ENCODE measurements around the gene BRIP1.

BRIP1 gene

DNA sequence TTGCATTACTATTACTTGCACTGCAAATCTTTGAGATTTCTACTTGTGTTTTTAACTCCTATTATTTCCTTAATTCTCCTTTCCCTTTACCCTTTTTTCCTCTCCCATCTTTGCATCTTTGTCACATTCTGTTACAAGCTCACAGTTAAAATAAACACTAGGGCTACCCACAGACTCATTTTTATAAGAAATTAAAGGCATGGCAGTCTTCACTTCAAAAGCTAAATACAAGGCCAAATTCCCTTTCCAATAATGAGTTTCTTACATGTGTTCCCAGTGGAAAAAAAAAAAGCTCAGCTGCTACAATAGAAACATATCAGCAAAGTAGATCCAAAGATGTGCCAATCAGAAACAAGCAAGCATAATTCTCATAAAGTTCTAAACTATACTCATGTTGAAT is 3.7 kb upstream of the BRIP1 start:
- no peak for TF ChIP-seq BACH2 (CRISPR knock-in tag; IDR thresholded peaks at IDR 0.05; ENCODE audit: borderline replicate concordance)
- no peak for TF ChIP-seq OSR1 (CRISPR knock-in tag; IDR thresholded peaks at IDR 0.05)
- no peak for TF ChIP-seq PPARA (CRISPR knock-in tag; IDR thresholded peaks at IDR 0.05; ENCODE audit: borderline replicate concordance)
- TF ChIP-seq, protein P1, sequence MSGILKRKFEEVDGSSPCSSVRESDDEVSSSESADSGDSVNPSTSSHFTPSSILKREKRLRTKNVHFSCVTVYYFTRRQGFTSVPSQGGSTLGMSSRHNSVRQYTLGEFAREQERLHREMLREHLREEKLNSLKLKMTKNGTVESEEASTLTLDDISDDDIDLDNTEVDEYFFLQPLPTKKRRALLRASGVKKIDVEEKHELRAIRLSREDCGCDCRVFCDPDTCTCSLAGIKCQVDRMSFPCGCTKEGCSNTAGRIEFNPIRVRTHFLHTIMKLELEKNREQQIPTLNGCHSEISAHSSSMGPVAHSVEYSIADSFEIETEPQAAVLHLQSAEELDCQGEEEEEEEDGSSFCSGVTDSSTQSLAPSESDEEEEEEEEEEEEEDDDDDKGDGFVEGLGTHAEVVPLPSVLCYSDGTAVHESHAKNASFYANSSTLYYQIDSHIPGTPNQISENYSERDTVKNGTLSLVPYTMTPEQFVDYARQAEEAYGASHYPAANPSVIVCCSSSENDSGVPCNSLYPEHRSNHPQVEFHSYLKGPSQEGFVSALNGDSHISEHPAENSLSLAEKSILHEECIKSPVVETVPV (CRISPR knock-in tag; IDR thresholded peaks at IDR 0.05): no peak
- no peak for TF ChIP-seq SNAI2 (CRISPR knock-in tag; IDR thresholded peaks at IDR 0.05)
- TF ChIP-seq TCF4 (CRISPR knock-in tag; IDR thresholded peaks at IDR 0.05; ENCODE audit: borderline replicate concordance): no peak
- no peak for TF ChIP-seq GLIS3 (CRISPR knock-in tag; IDR thresholded peaks at IDR 0.05)
- TF ChIP-seq ZNF8 (CRISPR knock-in tag; IDR thresholded peaks at IDR 0.05): no peak
- no peak for TF ChIP-seq ZFP30 (CRISPR knock-in tag; IDR thresholded peaks at IDR 0.05)
- TF ChIP-seq TOX (CRISPR knock-in tag; IDR thresholded peaks at IDR 0.05; ENCODE audit: borderline replicate concordance): no peak
- TF ChIP-seq ESRRG (CRISPR knock-in tag; IDR thresholded peaks at IDR 0.05): no peak
- TF ChIP-seq ZNF565 (CRISPR knock-in tag; conservative IDR thresholded peaks at IDR 0.05; ENCODE audit: low read depth): no peak
- no peak for TF ChIP-seq ZFP3 (CRISPR knock-in tag; IDR thresholded peaks at IDR 0.05)
- TF ChIP-seq RARB (CRISPR knock-in tag; IDR thresholded peaks at IDR 0.05): no peak
- TF ChIP-seq, protein P2, sequence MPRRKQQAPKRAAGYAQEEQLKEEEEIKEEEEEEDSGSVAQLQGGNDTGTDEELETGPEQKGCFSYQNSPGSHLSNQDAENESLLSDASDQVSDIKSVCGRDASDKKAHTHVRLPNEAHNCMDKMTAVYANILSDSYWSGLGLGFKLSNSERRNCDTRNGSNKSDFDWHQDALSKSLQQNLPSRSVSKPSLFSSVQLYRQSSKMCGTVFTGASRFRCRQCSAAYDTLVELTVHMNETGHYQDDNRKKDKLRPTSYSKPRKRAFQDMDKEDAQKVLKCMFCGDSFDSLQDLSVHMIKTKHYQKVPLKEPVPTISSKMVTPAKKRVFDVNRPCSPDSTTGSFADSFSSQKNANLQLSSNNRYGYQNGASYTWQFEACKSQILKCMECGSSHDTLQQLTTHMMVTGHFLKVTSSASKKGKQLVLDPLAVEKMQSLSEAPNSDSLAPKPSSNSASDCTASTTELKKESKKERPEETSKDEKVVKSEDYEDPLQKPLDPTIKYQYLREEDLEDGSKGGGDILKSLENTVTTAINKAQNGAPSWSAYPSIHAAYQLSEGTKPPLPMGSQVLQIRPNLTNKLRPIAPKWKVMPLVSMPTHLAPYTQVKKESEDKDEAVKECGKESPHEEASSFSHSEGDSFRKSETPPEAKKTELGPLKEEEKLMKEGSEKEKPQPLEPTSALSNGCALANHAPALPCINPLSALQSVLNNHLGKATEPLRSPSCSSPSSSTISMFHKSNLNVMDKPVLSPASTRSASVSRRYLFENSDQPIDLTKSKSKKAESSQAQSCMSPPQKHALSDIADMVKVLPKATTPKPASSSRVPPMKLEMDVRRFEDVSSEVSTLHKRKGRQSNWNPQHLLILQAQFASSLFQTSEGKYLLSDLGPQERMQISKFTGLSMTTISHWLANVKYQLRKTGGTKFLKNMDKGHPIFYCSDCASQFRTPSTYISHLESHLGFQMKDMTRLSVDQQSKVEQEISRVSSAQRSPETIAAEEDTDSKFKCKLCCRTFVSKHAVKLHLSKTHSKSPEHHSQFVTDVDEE (CRISPR knock-in tag; IDR thresholded peaks at IDR 0.05): no peak
- no peak for TF ChIP-seq CSDC2 (CRISPR knock-in tag; IDR thresholded peaks at IDR 0.05)
- TF ChIP-seq PATZ1 (CRISPR knock-in tag; IDR thresholded peaks at IDR 0.05; ENCODE audit: borderline replicate concordance): no peak
- no peak for TF ChIP-seq ISL1 (CRISPR knock-in tag; IDR thresholded peaks at IDR 0.05)
- TF ChIP-seq ZNF70 (CRISPR knock-in tag; IDR thresholded peaks at IDR 0.05): no peak
- TF ChIP-seq ARNTL (CRISPR knock-in tag; IDR thresholded peaks at IDR 0.05; ENCODE audit: borderline replicate concordance, low read depth): no peak
- no peak for ATAC-seq

GRCh38 chr17:61863801-61864126 is 436 bp upstream of the BRIP1 start:
- peak; percentile 39 for ATAC-seq

More at GRCh38 chr17:61863801-61864126, 436 bp upstream of the BRIP1 start:
- TF ChIP-seq ZNF565 (CRISPR knock-in tag; conservative IDR thresholded peaks at IDR 0.05; ENCODE audit: low read depth) (no peak), BACH2 (CRISPR knock-in tag; IDR thresholded peaks at IDR 0.05; ENCODE audit: borderline replicate concordance) (no peak), ESRRG (CRISPR knock-in tag; IDR thresholded peaks at IDR 0.05) (no peak), ZNF70 (CRISPR knock-in tag; IDR thresholded peaks at IDR 0.05) (no peak), GLIS3 (CRISPR knock-in tag; IDR thresholded peaks at IDR 0.05) (no peak), ZFP3 (CRISPR knock-in tag; IDR thresholded peaks at IDR 0.05) (no peak), OSR1 (CRISPR knock-in tag; IDR thresholded peaks at IDR 0.05) (no peak), PPARA (CRISPR knock-in tag; IDR thresholded peaks at IDR 0.05; ENCODE audit: borderline replicate concordance) (no peak), RARB (CRISPR knock-in tag; IDR thresholded peaks at IDR 0.05) (no peak), ISL1 (CRISPR knock-in tag; IDR thresholded peaks at IDR 0.05) (no peak; the same call in 1 of the 2 replicates), TOX (CRISPR knock-in tag; IDR thresholded peaks at IDR 0.05; ENCODE audit: borderline replicate concordance) (no peak), ZC3H10 (CRISPR knock-in tag; IDR thresholded peaks at IDR 0.05) (no peak), CSDC2 (CRISPR knock-in tag; IDR thresholded peaks at IDR 0.05) (no peak)
- TF ChIP-seq, protein P2 (CRISPR knock-in tag; IDR thresholded peaks at IDR 0.05): no peak
- TF ChIP-seq, protein P3, sequence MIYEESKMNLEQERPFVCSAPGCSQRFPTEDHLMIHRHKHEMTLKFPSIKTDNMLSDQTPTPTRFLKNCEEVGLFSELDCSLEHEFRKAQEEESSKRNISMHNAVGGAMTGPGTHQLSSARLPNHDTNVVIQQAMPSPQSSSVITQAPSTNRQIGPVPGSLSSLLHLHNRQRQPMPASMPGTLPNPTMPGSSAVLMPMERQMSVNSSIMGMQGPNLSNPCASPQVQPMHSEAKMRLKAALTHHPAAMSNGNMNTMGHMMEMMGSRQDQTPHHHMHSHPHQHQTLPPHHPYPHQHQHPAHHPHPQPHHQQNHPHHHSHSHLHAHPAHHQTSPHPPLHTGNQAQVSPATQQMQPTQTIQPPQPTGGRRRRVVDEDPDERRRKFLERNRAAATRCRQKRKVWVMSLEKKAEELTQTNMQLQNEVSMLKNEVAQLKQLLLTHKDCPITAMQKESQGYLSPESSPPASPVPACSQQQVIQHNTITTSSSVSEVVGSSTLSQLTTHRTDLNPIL (CRISPR knock-in tag; IDR thresholded peaks at IDR 0.05; ENCODE audit: low read depth): no peak
- TF ChIP-seq, protein P1 (CRISPR knock-in tag; IDR thresholded peaks at IDR 0.05): no peak

Measured in SK-N-SH treated with all-trans-retinoic acid at 6 μM for 48 hours (cell line).